WTC11 (cell line): Measurements from ENCODE around the gene WNK2.

Experiments
- ESRRA ChIP-seq: sonication (generic); formaldehyde crosslinking; IDR thresholded peaks from 2 replicates; pipeline ENCODE4 v1.8.1; 2022; ENCODE audit warnings: mild to moderate bottlenecking, missing genetic modification reagents, borderline replicate concordance
- JUN ChIP-seq: sonication (generic); formaldehyde crosslinking; IDR thresholded peaks from 2 replicates; pipeline ENCODE4 v1.8.0; 2023; ENCODE audit warnings: mild to moderate bottlenecking, missing genetic modification reagents
- TF ChIP-seq, protein P1 (sequence below): sonication (generic); formaldehyde crosslinking; IDR thresholded peaks from 2 replicates; pipeline ENCODE4 v1.8.0; 2022; ENCODE audit warnings: mild to moderate bottlenecking, missing genetic modification reagents
- TF ChIP-seq, protein P2 (sequence below): fragments of 200-600 bp; IDR thresholded peaks from 2 replicates; pipeline ENCODE4 v1.8.0; 2022; ENCODE audit warnings: antibody characterized with exemption
- TF ChIP-seq, protein P3 (sequence below): sonication (generic); formaldehyde crosslinking; IDR thresholded peaks from 2 replicates; pipeline ENCODE4 v1.8.1; 2023; ENCODE audit warnings: mild to moderate bottlenecking, missing genetic modification reagents, moderate library complexity

DNA sequence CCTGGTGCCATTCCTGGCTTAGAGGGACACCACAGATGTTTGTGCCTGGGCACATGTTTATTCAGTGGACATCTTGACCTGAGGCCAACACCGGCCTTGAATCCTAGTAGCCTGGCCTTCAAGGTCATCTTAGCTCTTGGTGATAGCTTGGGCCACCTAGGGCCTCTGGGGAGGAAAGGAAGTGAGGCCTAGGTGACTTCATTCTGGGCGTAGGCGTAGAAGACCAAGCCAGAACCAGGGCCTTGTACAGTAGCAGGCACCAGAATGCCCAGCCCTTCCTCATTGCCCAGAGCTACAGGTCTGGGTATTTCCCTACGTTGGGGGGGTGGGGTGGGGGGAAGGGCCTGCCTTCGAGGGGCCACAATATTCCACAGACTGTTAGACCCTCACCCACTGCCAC is 33.8 kb downstream of the WNK2 start:
- TF ChIP-seq, protein P1, sequence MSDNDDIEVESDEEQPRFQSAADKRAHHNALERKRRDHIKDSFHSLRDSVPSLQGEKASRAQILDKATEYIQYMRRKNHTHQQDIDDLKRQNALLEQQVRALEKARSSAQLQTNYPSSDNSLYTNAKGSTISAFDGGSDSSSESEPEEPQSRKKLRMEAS (CRISPR knock-in tag): no peak
- TF ChIP-seq, protein P2, sequence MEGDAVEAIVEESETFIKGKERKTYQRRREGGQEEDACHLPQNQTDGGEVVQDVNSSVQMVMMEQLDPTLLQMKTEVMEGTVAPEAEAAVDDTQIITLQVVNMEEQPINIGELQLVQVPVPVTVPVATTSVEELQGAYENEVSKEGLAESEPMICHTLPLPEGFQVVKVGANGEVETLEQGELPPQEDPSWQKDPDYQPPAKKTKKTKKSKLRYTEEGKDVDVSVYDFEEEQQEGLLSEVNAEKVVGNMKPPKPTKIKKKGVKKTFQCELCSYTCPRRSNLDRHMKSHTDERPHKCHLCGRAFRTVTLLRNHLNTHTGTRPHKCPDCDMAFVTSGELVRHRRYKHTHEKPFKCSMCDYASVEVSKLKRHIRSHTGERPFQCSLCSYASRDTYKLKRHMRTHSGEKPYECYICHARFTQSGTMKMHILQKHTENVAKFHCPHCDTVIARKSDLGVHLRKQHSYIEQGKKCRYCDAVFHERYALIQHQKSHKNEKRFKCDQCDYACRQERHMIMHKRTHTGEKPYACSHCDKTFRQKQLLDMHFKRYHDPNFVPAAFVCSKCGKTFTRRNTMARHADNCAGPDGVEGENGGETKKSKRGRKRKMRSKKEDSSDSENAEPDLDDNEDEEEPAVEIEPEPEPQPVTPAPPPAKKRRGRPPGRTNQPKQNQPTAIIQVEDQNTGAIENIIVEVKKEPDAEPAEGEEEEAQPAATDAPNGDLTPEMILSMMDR: no peak
- no peak for TF ChIP-seq ESRRA (CRISPR knock-in tag)
- TF ChIP-seq, protein P3, sequence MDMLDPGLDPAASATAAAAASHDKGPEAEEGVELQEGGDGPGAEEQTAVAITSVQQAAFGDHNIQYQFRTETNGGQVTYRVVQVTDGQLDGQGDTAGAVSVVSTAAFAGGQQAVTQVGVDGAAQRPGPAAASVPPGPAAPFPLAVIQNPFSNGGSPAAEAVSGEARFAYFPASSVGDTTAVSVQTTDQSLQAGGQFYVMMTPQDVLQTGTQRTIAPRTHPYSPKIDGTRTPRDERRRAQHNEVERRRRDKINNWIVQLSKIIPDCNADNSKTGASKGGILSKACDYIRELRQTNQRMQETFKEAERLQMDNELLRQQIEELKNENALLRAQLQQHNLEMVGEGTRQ (CRISPR knock-in tag): no peak
- no peak for TF ChIP-seq JUN (CRISPR knock-in tag)
